Measurements from ENCODE around the gene LAPTM4A. TPM values are rescaled to one million over a fixed set of nuclear protein-coding genes. Genes with fewer than 3 reads are reported as not detected.

LAPTM4A gene
- total and polyA plus RNA-seq, 9 donors: 170 to 843 (median 282) TPM

GRCh38 chr2:20081841-20082240 is 30.4 kb upstream of the LAPTM4A start:
- 94 to 95% (median 94%) methylated on average over 2 of the region's 2 CpGs for WGBS, 3 donors
- H3K9me3 ChIP-seq: no peaks in the 10 kb centered on the region
- no peak for DNase-seq
- H3K36me3 ChIP-seq: no peaks in the 10 kb centered on the region
- TF ChIP-seq CTCF (IDR thresholded peaks at IDR 0.05) (no peak), POLR2A (IDR thresholded peaks at IDR 0.05) (no peak), EP300 (IDR thresholded peaks at IDR 0.05) (no peak)
- no peaks in the 10 kb centered on the region for H3K4me1 ChIP-seq (ENCODE audit: insufficient read depth)
- no peak overlapping the region for H3K4me3 ChIP-seq
- intact Hi-C loops (cut with DNase I): no loop called here
- no peak overlapping the region for H3K27ac ChIP-seq
- H3K27me3 ChIP-seq: no peaks in the 10 kb centered on the region

GRCh38 chr2:20080839-20081415 is 29.5 kb upstream of the LAPTM4A start:
- DNase-seq: peak in 3 of 5 donors; percentile 36 to 55 (median 48)
- 10 to 21% (median 12%) methylated on average over 8 of the region's 8 CpGs for WGBS, 3 donors
- H3K4me1 ChIP-seq (ENCODE audit: insufficient read depth): no peaks in the 10 kb centered on the region
- TF ChIP-seq POLR2A (IDR thresholded peaks at IDR 0.05) (no peak), EP300 (IDR thresholded peaks at IDR 0.05) (no peak), CTCF (IDR thresholded peaks at IDR 0.05) (no peak)
- no peaks in the 10 kb centered on the region for H3K36me3 ChIP-seq
- no peaks in the 10 kb centered on the region for H3K27me3 ChIP-seq
- H3K9me3 ChIP-seq: no peaks in the 10 kb centered on the region
- H3K27ac ChIP-seq: no peak overlapping the region
- intact Hi-C loops (cut with DNase I): no loop called here
- H3K4me3 ChIP-seq: no peak overlapping the region

- Histone ChIP-seq H3K4me1 (ENCODE audit: insufficient read depth) (no peaks in the 10 kb centered on the region), H3K36me3 (no peaks in the 10 kb centered on the region), H3K27me3 (no peaks in the 10 kb centered on the region), H3K9me3 (no peaks in the 10 kb centered on the region), H3K4me3 (no peak overlapping the region), H3K27ac (no peak overlapping the region)
- TF ChIP-seq EP300 (IDR thresholded peaks at IDR 0.05) (no peak), CTCF (IDR thresholded peaks at IDR 0.05) (no peak), POLR2A (IDR thresholded peaks at IDR 0.05) (no peak)
- intact Hi-C loops (cut with DNase I): no loop called here
- 44 to 59% (median 51%) methylated on average over 10 of the region's 10 CpGs for WGBS, 3 donors
- DNase-seq: no peak
These were observed 29.0 kb upstream of the LAPTM4A start for GRCh38 chr2:20080428-20080827.

GRCh38 chr2:20079546-20080115 is 28.2 kb upstream of the LAPTM4A start:
- Histone ChIP-seq H3K27ac (no peak overlapping the region), H3K4me3 (no peak overlapping the region), H3K27me3 (no peaks in the 10 kb centered on the region), H3K36me3 (no peaks in the 10 kb centered on the region), H3K9me3 (no peaks in the 10 kb centered on the region), H3K4me1 (ENCODE audit: insufficient read depth) (peaks cover 5% of the 10 kb centered on the region)
- TF ChIP-seq EP300 (IDR thresholded peaks at IDR 0.05) (no peak), POLR2A (IDR thresholded peaks at IDR 0.05) (no peak), CTCF (IDR thresholded peaks at IDR 0.05) (no peak)
- intact Hi-C loops (cut with DNase I): no loop called here
- WGBS, 3 donors: 83 to 91% (median 90%) methylated on average over 6 of the region's 6 CpGs
- no peak for DNase-seq
